8988T (cell line): Measurements from ENCODE around the gene OR2B2.
A peak's percentile ranks its signal among the peaks of the same experiment; 100 is the strongest.
"Not testable (repeated sequence)": the region's sequence is repeated elsewhere in the genome, so short reads cannot be mapped to it uniquely, and the experiment has no call there.

Experiments
- DNase-seq: peaks from one replicate; pipeline ENCODE4 v3.0.0; 2011

OR2B2 gene

GRCh38 chr6:27911956-27912446 is at the start of gene OR2B2:
Gene OR2B2 (minus strand): TSS chr6:27912396. CDS start chr6:27912319, 77 bp downstream.
- DNase-seq = no peak

- DNase-seq = no peak
These were observed 45.3 kb upstream of the OR2B2 start for GRCh38 chr6:27957516-27957915.

- no peak for DNase-seq
These were observed 44.7 kb upstream of the OR2B2 start, which contains the start of gene OR2B6 for GRCh38 chr6:27956941-27957340. Gene OR2B6 (plus strand): TSS chr6:27957241. CDS start chr6:27957241, 0 bp downstream.

GRCh38 chr6:27951040-27951439 is 38.8 kb upstream of the OR2B2 start:
- no peak for DNase-seq

- no peak for DNase-seq
These were observed 36.0 kb upstream of the OR2B2 start for GRCh38 chr6:27948237-27948636.

GRCh38 chr6:27943072-27943471 is 30.9 kb upstream of the OR2B2 start:
- DNase-seq = not testable (repeated sequence)

GRCh38 chr6:27940766-27941165 is 28.6 kb upstream of the OR2B2 start:
- no peak for DNase-seq

- no peak for DNase-seq
These were observed 19.0 kb upstream of the OR2B2 start for GRCh38 chr6:27931209-27931608.

GRCh38 chr6:27929930-27930329 is 17.7 kb upstream of the OR2B2 start:
- not testable (repeated sequence) for DNase-seq

- not testable (repeated sequence) for DNase-seq
These were observed 15.8 kb upstream of the OR2B2 start for GRCh38 chr6:27928041-27928440.

GRCh38 chr6:27924179-27924578 is 12.0 kb upstream of the OR2B2 start:
- no peak for DNase-seq

- DNase-seq = no peak
These were observed 10.8 kb upstream of the OR2B2 start for GRCh38 chr6:27922949-27923348.

- DNase-seq = no peak
These were observed 4.2 kb downstream of the OR2B2 start for GRCh38 chr6:27908017-27908416.

GRCh38 chr6:27902335-27903314 is 9.6 kb downstream of the OR2B2 start:
- peak; percentile 34 for DNase-seq

- DNase-seq = no peak
These were observed 10.4 kb downstream of the OR2B2 start for GRCh38 chr6:27901801-27902200.

- not testable (repeated sequence) for DNase-seq
These were observed 12.0 kb downstream of the OR2B2 start for GRCh38 chr6:27900197-27900596.

- DNase-seq = no peak
These were observed 12.7 kb downstream of the OR2B2 start for GRCh38 chr6:27899543-27899942.

GRCh38 chr6:27897580-27898206 is 14.5 kb downstream of the OR2B2 start:
- no peak for DNase-seq

- DNase-seq = no peak
These were observed 15.8 kb downstream of the OR2B2 start for GRCh38 chr6:27896398-27896796.

- no peak for DNase-seq
These were observed 17.1 kb downstream of the OR2B2 start for GRCh38 chr6:27894839-27895762.

- no peak for DNase-seq
These were observed 18.1 kb downstream of the OR2B2 start for GRCh38 chr6:27893836-27894807.
